OCI-LY7 (cell line): ENCODE results near the gene UPF2. TPM values are rescaled to one million over a fixed set of nuclear protein-coding genes. Genes with fewer than 3 reads are reported as not detected.

Source experiments
- BruUV-seq: library from RNA; stranded (reverse); fragments of 400-500 nt; replicated peaks from 2 replicates; lab custom pipeline; 2021; lab: Mats Ljungman, UMichigan
- CTCF ChIA-PET: fragments of 300-600 bp; sonication (Branson Sonifier 250); formaldehyde crosslinking; loops from one replicate; lab custom pipeline; 2022; ENCODE audit warnings: antibody characterized with exemption; ENCODE audit not compliant: unreplicated experiment; lab: Charles Lee
- POLR2A ChIA-PET: fragments of 300-600 bp; sonication (Branson Sonifier 250); formaldehyde crosslinking; loops from one replicate; lab custom pipeline; 2022; ENCODE audit warnings: antibody characterized with exemption; lab: Charles Lee
- DNase-seq: peaks from one replicate; pipeline ENCODE4 v3.0.0-alpha.2; 2015; ENCODE audit warnings: low spot score
- H2AFZ ChIP-seq: fragments of 200-600 bp; sonication (generic), shearing (Covaris generic); 2 replicates; pipeline ENCODE4 v1.6.1; 2014; ENCODE audit warnings: mild to moderate bottlenecking, antibody characterized with exemption, low read length, moderate library complexity
- H3K27ac ChIP-seq: fragments of 200-600 bp; sonication (generic); 2 replicates; pipeline ENCODE4 v1.5.1; 2014; ENCODE audit warnings: mixed run types, low read depth, mild to moderate bottlenecking, moderate library complexity, low read length, inconsistent platforms; ENCODE audit not compliant: poor library complexity, severe bottlenecking
- H3K36me3 ChIP-seq: fragments of 200-600 bp; sonication (generic); 2 replicates; pipeline ENCODE4 v1.6.1; 2014; ENCODE audit warnings: mild to moderate bottlenecking, antibody characterized with exemption, low read length, moderate library complexity, mixed read lengths; ENCODE audit not compliant: insufficient read depth
- H3K4me1 ChIP-seq: fragments of 200-600 bp; sonication (generic); 2 replicates; pipeline ENCODE4 v1.5.1; 2014; ENCODE audit warnings: mild to moderate bottlenecking, low read length; ENCODE audit not compliant: insufficient read depth, poor library complexity, severe bottlenecking
- H3K4me2 ChIP-seq: fragments of 200-600 bp; sonication (generic); 2 replicates; pipeline ENCODE4 v1.6.1; 2014; ENCODE audit warnings: mild to moderate bottlenecking, low read length
- H3K4me3 ChIP-seq: fragments of 200-600 bp; sonication (generic); 2 replicates; pipeline ENCODE4 v1.5.1; 2014; ENCODE audit warnings: mild to moderate bottlenecking, low read depth, low read length; ENCODE audit not compliant: poor library complexity, severe bottlenecking
- H3K79me2 ChIP-seq: fragments of 200-600 bp; sonication (generic); 2 replicates; pipeline ENCODE4 v1.6.1; 2016; ENCODE audit warnings: low read depth, mild to moderate bottlenecking, low read length, moderate library complexity, mixed read lengths; ENCODE audit not compliant: insufficient read depth
- H3K9me2 ChIP-seq: fragments of 200-600 bp; sonication (generic); 2 replicates; pipeline ENCODE4 v1.6.1; 2016; ENCODE audit warnings: mild to moderate bottlenecking, low read length, mixed read lengths; ENCODE audit not compliant: insufficient read depth
- H3K9me3 ChIP-seq: fragments of 200-600 bp; sonication (generic); 2 replicates; pipeline ENCODE4 v1.6.1; 2014; ENCODE audit warnings: mild to moderate bottlenecking, mixed run types, low read length, mixed read lengths
- H4K20me1 ChIP-seq: fragments of 200-600 bp; sonication (generic); 2 replicates; pipeline ENCODE4 v1.6.1; 2014; ENCODE audit warnings: mild to moderate bottlenecking, antibody characterized with exemption, low read length, moderate library complexity, mixed read lengths; ENCODE audit not compliant: insufficient read depth
- EZH2phosphoT487 ChIP-seq: fragments of 200-600 bp; sonication (generic); IDR thresholded peaks from 2 replicates; pipeline ENCODE4 v1.6.1; 2018; ENCODE audit warnings: low read depth, borderline replicate concordance, mild to moderate bottlenecking, mixed run types, antibody characterized with exemption, low read length, moderate library complexity, mixed read lengths
- intact Hi-C: fragments of 100-400 bp; cut with micrococcal nuclease; formaldehyde crosslinking; loops from one replicate; pipeline ENCODE4 v1.10.0; 2022; ENCODE audit not compliant: unreplicated experiment
- total RNA-seq, 2 experiments: library from RNA; depleted of rRNA in 1 of 2; stranded (reverse); fragments of >200 nt in 1 of 2; shearing (Covaris generic) in 1 of 2; gene quantifications; 2 replicates each; pipeline ENCODE4 v1.2.3, GENCODE V29; 2014 to 2022
- TF ChIP-seq, protein P1 (sequence below): fragments of 200-600 bp; sonication (generic); conservative IDR thresholded peaks from 2 replicates; pipeline ENCODE4 v1.5.1; 2014; ENCODE audit warnings: mild to moderate bottlenecking, antibody characterized with exemption, low read length, moderate library complexity, mixed read lengths

UPF2 gene
- total RNA-seq, 2 experiments from 2014 or later, result 24.8 to 46.8 TPM

DNA sequence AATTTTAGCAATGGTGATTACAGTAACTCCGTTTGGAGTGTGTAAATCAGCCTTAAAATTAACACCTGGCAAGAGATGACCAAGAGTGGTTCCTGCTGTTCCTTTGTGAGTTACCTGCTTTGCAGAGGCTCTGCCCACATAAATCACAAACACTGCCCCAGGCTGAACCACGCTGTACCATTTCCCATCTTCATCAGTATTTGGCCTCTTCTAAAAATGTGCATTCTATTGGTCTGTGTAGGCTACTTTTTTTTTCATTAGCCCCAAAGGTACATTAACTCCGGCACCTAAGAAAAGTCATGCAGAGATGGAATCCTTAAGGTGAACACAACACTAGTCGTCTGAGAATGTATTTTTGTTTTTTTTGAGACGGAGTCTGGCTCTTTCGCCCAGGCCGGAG lies 123.3 kb downstream of the UPF2 start:
- Histone ChIP-seq H3K4me1 (no peaks in the 10 kb centered on the region), H3K79me2 (no peaks in the 10 kb centered on the region), H3K36me3 (peaks cover 36% of the 10 kb centered on the region), H3K9me2 (no peaks in the 10 kb centered on the region), H3K4me3 (no peak overlapping the region), H3K4me2 (no peak overlapping the region), H4K20me1 (no peaks in the 10 kb centered on the region), H2AFZ (no peak overlapping the region), H3K9me3 (no peaks in the 10 kb centered on the region), H3K27ac (no peak overlapping the region)
- DNase-seq, result no peak
- CTCF ChIA-PET, result no interaction called here
- TF ChIP-seq, protein P1, sequence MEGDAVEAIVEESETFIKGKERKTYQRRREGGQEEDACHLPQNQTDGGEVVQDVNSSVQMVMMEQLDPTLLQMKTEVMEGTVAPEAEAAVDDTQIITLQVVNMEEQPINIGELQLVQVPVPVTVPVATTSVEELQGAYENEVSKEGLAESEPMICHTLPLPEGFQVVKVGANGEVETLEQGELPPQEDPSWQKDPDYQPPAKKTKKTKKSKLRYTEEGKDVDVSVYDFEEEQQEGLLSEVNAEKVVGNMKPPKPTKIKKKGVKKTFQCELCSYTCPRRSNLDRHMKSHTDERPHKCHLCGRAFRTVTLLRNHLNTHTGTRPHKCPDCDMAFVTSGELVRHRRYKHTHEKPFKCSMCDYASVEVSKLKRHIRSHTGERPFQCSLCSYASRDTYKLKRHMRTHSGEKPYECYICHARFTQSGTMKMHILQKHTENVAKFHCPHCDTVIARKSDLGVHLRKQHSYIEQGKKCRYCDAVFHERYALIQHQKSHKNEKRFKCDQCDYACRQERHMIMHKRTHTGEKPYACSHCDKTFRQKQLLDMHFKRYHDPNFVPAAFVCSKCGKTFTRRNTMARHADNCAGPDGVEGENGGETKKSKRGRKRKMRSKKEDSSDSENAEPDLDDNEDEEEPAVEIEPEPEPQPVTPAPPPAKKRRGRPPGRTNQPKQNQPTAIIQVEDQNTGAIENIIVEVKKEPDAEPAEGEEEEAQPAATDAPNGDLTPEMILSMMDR, result no peak
- TF ChIP-seq EZH2phosphoT487, result no peak
- BruUV-seq, result no TSS peak
- POLR2A ChIA-PET, result no interaction called here
- intact Hi-C loops, result no loop called here

DNA sequence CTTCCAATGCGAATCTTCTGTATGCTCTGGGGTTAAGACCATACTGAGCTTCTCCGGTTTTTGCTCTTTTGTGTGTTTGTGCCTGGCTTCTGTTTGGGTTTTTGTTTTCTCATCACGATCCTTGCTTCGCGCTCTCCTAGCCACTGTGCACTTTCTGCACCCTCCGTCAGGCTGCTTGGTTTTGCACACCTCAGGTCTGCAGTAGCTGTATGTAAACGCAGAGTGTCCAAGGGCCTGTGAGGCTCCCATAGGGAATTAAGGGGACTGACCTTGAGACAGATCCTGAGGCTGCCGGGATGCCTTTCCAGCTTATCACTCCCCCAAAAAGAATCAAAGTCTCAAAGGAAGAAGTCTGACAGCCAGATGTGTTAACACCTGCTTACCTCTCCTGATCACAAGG lies 124.2 kb downstream of the UPF2 start:
- Histone ChIP-seq H3K79me2 (no peaks in the 10 kb centered on the region), H3K9me2 (no peaks in the 10 kb centered on the region), H3K4me3 (no peak overlapping the region), H3K9me3 (no peaks in the 10 kb centered on the region), H3K4me2 (no peak overlapping the region), H3K36me3 (peaks cover 32% of the 10 kb centered on the region), H3K27ac (no peak overlapping the region), H3K4me1 (no peaks in the 10 kb centered on the region), H2AFZ (no peak overlapping the region), H4K20me1 (no peaks in the 10 kb centered on the region)
- no TSS peak for BruUV-seq
- ChIA-PET CTCF (no interaction called here), POLR2A (no interaction called here)
- intact Hi-C loops, result no loop called here
- no peak for TF ChIP-seq EZH2phosphoT487
- TF ChIP-seq, protein P1, result no peak
- DNase-seq, result no peak

- H3K9me3 ChIP-seq, result no peaks in the 10 kb centered on the region
- H3K4me3 ChIP-seq, result no peak overlapping the region
- no peaks in the 10 kb centered on the region for H4K20me1 ChIP-seq
- H2AFZ ChIP-seq, result no peak overlapping the region
- no peaks in the 10 kb centered on the region for H3K36me3 ChIP-seq
- no peak overlapping the region for H3K4me2 ChIP-seq
- H3K79me2 ChIP-seq, result no peaks in the 10 kb centered on the region
- H3K27ac ChIP-seq, result no peak overlapping the region
- H3K4me1 ChIP-seq, result no peaks in the 10 kb centered on the region
- no peak for TF ChIP-seq EZH2phosphoT487
- TF ChIP-seq, protein P1, result no peak
- intact Hi-C loops, result no loop called here
- ChIA-PET CTCF (no interaction called here), POLR2A (no interaction called here)
- BruUV-seq, result no TSS peak
- no peak for DNase-seq
- no peaks in the 10 kb centered on the region for H3K9me2 ChIP-seq
Measured at GRCh38 chr10:11913079-11913641, 129.4 kb downstream of the UPF2 start.
